ENCODE measurements around the gene OR2A7.
"Not testable (repeated sequence)": the region's sequence is repeated elsewhere in the genome, so short reads cannot be mapped to it uniquely, and the experiment has no call there.

OR2A7 gene

GRCh38 chr7:144264692-144265091, at the start of gene OR2A7:
OR2A7 (minus strand) TSS chr7:144264792; CDS start chr7:144259628, 5,164 bp downstream.
- not testable (repeated sequence) for DNase-seq (ENCODE audit: low read depth in 2 of 2)

GRCh38 chr7:144311872-144312469, 47.4 kb upstream of the OR2A7 start, which contains the start of gene OR2A1:
OR2A1 (plus strand) TSS chr7:144312419; CDS start chr7:144318125, 5,706 bp downstream.
- DNase-seq (ENCODE audit: low read depth in 2 of 2): not testable (repeated sequence)

- DNase-seq (ENCODE audit: low read depth in 2 of 2): not testable (repeated sequence)
Measured at GRCh38 chr7:144311218-144311617, 46.6 kb upstream of the OR2A7 start.

- not testable (repeated sequence) for DNase-seq (ENCODE audit: low read depth in 2 of 2)
Measured at GRCh38 chr7:144309702-144310101, 45.1 kb upstream of the OR2A7 start.

DNA sequence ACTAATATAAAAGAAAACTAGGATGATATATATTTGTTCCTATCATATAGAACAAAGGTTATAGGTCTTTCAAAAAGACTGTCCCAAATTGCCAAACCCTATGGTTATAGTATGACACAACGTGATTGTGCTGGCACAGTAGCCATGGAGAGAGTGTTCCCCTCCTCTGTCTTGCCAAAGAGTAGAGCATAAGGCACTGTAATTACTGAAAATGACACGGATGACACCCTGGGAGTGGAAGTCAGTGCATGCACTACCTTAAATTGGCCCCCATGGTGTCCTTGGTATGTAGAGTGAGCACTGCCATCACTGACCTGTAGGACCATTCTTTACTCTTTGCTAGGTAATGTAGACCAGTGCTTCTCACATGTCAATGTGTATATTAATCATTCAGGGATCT, 40.6 kb upstream of the OR2A7 start:
- not testable (repeated sequence) for DNase-seq (ENCODE audit: low read depth in 2 of 2)

GRCh38 chr7:144303607-144304006, 39.0 kb upstream of the OR2A7 start:
- DNase-seq (ENCODE audit: low read depth in 2 of 2): not testable (repeated sequence)

GRCh38 chr7:144302578-144303303, 38.1 kb upstream of the OR2A7 start:
- DNase-seq (ENCODE audit: low read depth in 2 of 2): not testable (repeated sequence)

DNA sequence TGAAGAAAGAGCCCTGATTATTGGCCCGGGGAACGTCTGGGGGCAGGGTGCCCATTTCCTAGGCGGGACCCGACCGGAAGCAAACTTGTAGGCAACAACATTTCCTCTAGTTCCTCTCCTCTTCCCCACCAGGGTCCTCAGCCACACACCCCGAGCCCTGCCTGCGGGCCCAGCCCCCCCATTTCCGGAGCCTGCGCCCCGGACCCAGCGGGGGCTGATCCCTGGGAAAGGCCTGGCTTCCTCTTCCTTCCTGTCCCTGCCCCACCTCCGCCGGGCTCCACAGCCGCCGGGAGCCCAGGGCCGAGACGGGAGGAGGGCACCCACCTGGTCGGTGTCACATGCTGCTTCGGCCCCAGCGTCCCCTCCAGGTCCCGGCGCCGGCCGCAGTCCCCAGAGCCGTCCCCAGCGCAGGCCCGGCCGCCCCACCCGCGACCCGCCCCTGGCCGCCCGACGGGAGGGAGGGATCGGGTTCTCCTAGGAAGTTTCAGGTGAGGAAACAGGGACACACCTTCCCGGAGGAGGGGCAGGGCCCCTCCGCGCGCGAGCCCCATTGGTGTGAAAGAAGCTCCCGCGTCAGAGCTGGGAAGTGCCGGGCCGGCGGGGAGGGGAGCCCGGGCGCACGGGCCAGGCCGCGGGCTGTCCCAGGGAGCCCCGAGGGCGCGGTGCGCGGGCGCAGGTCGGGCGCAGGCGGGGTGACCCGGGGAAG, 29.4 kb upstream of the OR2A7 start:
- DNase-seq (ENCODE audit: low read depth in 2 of 2): not testable (repeated sequence)

DNA sequence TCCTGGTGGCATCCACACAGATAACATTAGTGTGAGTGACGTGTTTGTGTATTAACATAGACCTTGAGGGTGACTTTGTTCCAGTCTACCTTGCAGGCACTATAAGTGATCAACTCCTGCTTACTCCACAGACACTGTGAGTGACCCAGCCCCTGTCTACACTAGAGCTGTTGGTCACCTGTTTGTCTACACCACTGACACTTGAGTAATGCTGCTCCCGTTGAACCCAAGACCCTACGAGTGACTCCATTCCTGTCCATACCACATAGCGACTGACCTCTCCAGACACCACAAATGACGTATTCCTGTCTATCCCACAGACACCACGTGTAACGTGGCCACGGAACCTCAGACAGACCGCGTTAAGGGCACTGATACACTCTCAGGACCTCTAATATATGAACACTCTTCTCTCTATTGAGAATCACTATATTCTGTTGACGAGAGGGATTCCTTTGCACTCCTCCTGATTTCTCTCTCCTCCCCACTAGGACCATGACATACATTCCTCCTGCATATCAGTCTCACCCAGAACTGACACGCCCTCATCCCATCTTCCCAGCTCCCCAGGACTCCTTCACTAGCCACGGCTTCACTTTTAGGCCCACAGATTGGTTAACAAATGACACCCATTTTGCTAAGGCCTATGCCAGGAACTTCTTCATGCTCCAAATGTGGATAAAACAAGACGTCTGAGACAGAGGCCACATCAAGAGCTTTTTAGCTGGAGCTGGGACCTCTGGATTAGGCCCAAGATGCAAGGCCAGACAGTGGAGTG, 28.0 kb upstream of the OR2A7 start:
- not testable (repeated sequence) for DNase-seq (ENCODE audit: low read depth in 2 of 2)

- not testable (repeated sequence) for DNase-seq (ENCODE audit: low read depth in 2 of 2)
Measured at GRCh38 chr7:144291607-144292006, 27.0 kb upstream of the OR2A7 start.

DNA sequence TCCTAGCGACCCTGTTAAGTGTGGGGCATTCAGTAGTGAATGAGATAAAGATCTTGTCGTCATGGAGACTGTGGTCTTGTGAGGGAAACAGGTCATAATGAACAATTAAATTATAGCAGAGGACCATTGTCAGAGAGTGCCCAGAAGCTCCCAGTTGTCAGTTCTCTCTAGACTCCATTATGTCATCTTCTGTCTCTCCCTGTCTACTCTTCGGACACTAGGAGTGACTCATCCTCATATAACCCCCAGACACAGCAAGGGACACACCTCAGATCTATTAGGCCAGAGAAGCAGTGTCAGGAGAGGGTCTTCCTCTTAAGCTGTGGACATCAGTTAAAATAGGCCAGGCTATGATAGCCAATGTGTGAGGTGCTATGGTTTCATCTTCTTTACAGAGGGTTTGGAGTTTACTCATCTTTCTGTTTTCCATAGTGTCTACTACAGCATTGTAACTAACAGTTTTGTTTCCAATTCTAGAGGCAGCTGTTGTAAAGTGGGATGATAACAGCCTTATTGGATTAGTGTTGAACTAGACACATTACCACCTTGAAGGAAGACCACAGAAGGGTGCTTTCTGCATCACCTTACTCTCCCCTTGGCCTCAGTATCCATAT, 22.7 kb upstream of the OR2A7 start:
- not testable (repeated sequence) for DNase-seq (ENCODE audit: low read depth in 2 of 2)

DNA sequence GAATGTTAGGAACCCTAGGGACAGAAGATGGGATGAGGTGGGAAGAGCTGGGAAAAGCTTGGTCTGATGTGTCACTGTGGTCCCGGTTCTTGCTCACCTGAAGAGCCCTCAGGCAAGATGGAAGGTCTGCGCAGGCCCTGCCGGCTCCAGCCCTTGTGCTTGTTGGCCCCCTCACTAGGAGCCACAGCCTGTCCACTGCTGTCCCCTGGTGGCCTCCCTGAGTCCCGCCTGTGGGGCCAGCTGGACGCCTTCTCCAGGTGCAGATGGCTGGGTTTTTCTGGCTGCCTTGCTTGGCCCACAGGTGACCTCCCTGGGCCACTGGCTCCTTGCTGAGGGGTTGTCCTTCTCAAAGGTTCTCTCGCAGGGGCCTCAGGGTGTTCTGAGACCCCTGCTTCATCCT, 19.1 kb upstream of the OR2A7 start:
- DNase-seq (ENCODE audit: low read depth in 2 of 2): not testable (repeated sequence)

- DNase-seq (ENCODE audit: low read depth in 2 of 2): not testable (repeated sequence)
Measured at GRCh38 chr7:144282490-144282889, 17.9 kb upstream of the OR2A7 start.

- DNase-seq (ENCODE audit: low read depth in 2 of 2): not testable (repeated sequence)
Measured at GRCh38 chr7:144281981-144282380, 17.4 kb upstream of the OR2A7 start.

DNA sequence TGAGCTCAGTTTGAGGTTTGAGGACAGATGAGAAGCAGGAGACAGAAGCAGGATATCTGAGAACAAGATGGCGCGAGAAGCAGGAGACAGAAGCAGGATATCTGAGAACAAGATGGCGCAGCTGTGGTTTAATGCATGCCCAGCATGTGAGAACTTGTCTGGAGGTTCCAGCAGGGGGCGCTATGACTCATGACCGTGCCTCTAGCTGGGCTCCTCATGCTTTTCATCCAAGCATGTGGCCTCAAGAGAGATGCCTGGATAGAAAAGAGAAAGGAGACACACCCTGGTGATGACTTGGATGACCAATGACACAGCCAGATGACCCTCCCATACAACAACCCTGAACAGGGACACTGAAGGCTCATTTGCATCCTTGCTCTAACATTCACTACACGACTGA, 15.4 kb upstream of the OR2A7 start:
- DNase-seq (ENCODE audit: low read depth in 2 of 2): not testable (repeated sequence)

GRCh38 chr7:144275281-144275680, 10.7 kb upstream of the OR2A7 start:
- not testable (repeated sequence) for DNase-seq (ENCODE audit: low read depth in 2 of 2)

GRCh38 chr7:144269188-144269587, 4.6 kb upstream of the OR2A7 start, which contains the start of gene CTAGE8:
CTAGE8 (minus strand) TSS chr7:144269288; CDS start chr7:144269250, 38 bp downstream.
- not testable (repeated sequence) for DNase-seq (ENCODE audit: low read depth in 2 of 2)

- not testable (repeated sequence) for DNase-seq (ENCODE audit: low read depth in 2 of 2)
Measured at GRCh38 chr7:144262128-144262527, 2.5 kb downstream of the OR2A7 start.

GRCh38 chr7:144259067-144259466, 5.5 kb downstream of the OR2A7 start:
- DNase-seq (ENCODE audit: low read depth in 2 of 2): not testable (repeated sequence)

DNA sequence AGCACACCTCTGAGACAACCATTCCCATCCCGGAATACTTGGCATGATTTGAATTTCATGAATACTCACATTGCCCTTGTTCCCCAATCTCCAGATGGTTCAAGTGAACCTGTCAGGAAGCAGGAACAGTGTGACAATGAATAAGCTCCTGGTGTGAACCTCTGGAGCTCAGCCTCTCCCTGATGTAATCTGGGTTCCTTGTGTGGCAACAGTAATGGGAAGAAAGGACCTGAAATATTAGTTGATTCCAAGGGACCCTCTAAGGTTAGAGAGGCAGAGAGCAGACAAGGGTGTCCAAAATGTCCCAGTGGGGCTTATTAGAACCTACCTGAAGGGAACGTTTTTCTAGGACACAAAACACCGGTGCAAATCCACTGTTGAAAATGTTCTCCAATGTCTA, 8.5 kb downstream of the OR2A7 start:
- no peak for DNase-seq (ENCODE audit: low read depth in 2 of 2)

- no peak for DNase-seq (ENCODE audit: low read depth in 2 of 2)
Measured at GRCh38 chr7:144255471-144255897, 9.1 kb downstream of the OR2A7 start.
